ENCODE measurements around the gene ANAPC13. TPM values are rescaled to one million over a fixed set of nuclear protein-coding genes. Genes with fewer than 3 reads are reported as not detected.

The ANAPC13 gene
- total RNA-seq, 1 experiment from 2014 or later = 35.7 TPM

DNA sequence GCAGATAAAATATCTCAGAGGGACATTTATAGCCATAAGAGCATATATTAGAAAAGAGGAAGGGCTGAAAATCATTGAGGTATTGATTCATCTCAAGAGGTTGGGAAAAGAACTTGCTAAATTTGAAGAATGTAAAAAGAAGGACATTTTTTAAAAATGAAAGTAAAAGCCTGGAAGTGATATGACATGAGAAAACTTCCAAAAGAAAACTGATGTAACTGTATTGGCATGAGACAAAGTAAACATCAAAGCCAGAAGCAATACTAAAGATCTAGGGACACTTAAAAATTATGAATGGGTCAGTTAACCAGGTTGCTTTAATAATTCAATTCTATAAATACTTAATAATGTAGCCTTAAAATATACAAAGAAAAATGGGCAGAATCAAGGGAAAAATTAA is 32.0 kb upstream of the ANAPC13 start:
- Histone ChIP-seq H3K4me2 (ENCODE audit: low read length) (no peak overlapping the region), H3K79me2 (ENCODE audit: insufficient read depth, low read length) (no peaks in the 10 kb centered on the region; the same call in 1 of the 2 replicates), H3K9ac (ENCODE audit: low read length) (no peak overlapping the region), H3K4me3 (replicated peaks in 1 of 2; ENCODE audit: low read depth in 1 of 2, low read length in 2 of 2) (no peak overlapping the region), H3K9me3 (ENCODE audit: control insufficient read depth in 1 of 2, insufficient read depth in 1 of 2, low read depth in 1 of 2, low read length in 2 of 2) (no peaks in the 10 kb centered on the region), H3K27me3 (ENCODE audit: insufficient read depth, low read length) (no peaks in the 10 kb centered on the region), H3K4me1 (ENCODE audit: control insufficient read depth in 1 of 2, insufficient read depth in 2 of 2, low read length in 2 of 2) (no peaks in the 10 kb centered on the region), H3K27ac (ENCODE audit: low read depth, low read length) (no peak overlapping the region), H3K9me2 (ENCODE audit: insufficient read depth) (no peaks in the 10 kb centered on the region), H3K36me3 (ENCODE audit: control insufficient read depth in 1 of 2, insufficient read depth in 2 of 2, low read length in 2 of 2) (no peaks in the 10 kb centered on the region), H2AFZ (ENCODE audit: low read depth, low read length, poor library complexity, severe bottlenecking) (no peak overlapping the region), H4K20me1 (ENCODE audit: insufficient read depth) (no peaks in the 10 kb centered on the region)
- DNase-seq (ENCODE audit: low read depth, low spot score) (no peak), ATAC-seq (no peak)
- TF ChIP-seq CBX3 (IDR thresholded peaks at IDR 0.05; ENCODE audit: low read depth) (no peak), EZH2 (IDR thresholded peaks at IDR 0.05) (no peak), EZH2phosphoT487 (IDR thresholded peaks at IDR 0.05; ENCODE audit: borderline replicate concordance) (no peak), YY1 (IDR thresholded peaks at IDR 0.05; ENCODE audit: extremely low read depth, insufficient replicate concordance, low read depth, low read length) (no peak), SIN3A (IDR thresholded peaks at IDR 0.05; ENCODE audit: low read depth) (no peak), TCF7L2 (IDR thresholded peaks at IDR 0.05; ENCODE audit: borderline replicate concordance, extremely low read depth, insufficient read depth, insufficient read length) (no peak), ZNF274 (IDR thresholded peaks at IDR 0.05; ENCODE audit: low read depth, low read length) (no peak)
- TF ChIP-seq, protein P1, sequence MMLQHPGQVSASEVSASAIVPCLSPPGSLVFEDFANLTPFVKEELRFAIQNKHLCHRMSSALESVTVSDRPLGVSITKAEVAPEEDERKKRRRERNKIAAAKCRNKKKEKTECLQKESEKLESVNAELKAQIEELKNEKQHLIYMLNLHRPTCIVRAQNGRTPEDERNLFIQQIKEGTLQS (IDR thresholded peaks at IDR 0.05) = no peak
- POLR2A ChIA-PET = no interaction called here
- RAD21 ChIA-PET (ENCODE audit: low non-redundant PET in 1 of 2, low total read pairs in 2 of 2, uncharacterized antibody in 2 of 2, unreplicated experiment in 2 of 2) = no interaction called here
- no TSS peak for BruUV-seq (replicated peaks)
- intact Hi-C loops (cut with micrococcal nuclease) = no loop called here
- CTCF ChIA-PET = no interaction called here

DNA sequence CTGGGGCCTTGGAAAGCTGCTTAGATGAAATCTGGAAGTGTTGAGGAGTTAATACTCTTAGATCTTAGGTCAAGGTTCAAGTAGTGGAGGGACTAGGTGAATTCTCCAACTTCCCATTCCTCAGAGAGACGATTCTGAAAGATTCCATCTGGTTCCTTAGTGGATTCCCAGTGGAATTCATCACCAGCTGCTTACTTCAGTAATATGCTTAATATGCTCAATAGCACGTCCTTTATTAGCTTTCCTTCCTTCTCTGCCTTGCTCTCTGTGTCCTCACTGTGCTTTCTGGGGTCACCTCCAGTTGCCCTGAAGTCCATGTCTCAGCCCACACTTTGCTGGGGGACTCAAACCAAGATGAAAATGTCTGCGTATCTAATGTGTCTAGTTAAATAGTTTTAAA is 31.1 kb upstream of the ANAPC13 start:
- no peaks in the 10 kb centered on the region for H3K4me1 ChIP-seq (ENCODE audit: control insufficient read depth in 1 of 2, insufficient read depth in 2 of 2, low read length in 2 of 2)
- no peak for ATAC-seq

More for the DNA sequence above, 31.1 kb upstream of the ANAPC13 start:
- no TSS peak for BruUV-seq (replicated peaks)
- H3K4me3 ChIP-seq (replicated peaks in 1 of 2; ENCODE audit: low read depth in 1 of 2, low read length in 2 of 2) = no peak overlapping the region
- no peaks in the 10 kb centered on the region for H3K79me2 ChIP-seq (ENCODE audit: insufficient read depth, low read length)
- no peaks in the 10 kb centered on the region for H3K36me3 ChIP-seq (ENCODE audit: control insufficient read depth in 1 of 2, insufficient read depth in 2 of 2, low read length in 2 of 2)
- no peaks in the 10 kb centered on the region for H3K27me3 ChIP-seq (ENCODE audit: insufficient read depth, low read length)
- ChIA-PET RAD21 (ENCODE audit: low non-redundant PET in 1 of 2, low total read pairs in 2 of 2, uncharacterized antibody in 2 of 2, unreplicated experiment in 2 of 2) (no interaction called here), POLR2A (no interaction called here), CTCF (no interaction called here)
- H3K9me3 ChIP-seq (ENCODE audit: control insufficient read depth in 1 of 2, insufficient read depth in 1 of 2, low read depth in 1 of 2, low read length in 2 of 2) = no peaks in the 10 kb centered on the region
- TF ChIP-seq, protein P2, sequence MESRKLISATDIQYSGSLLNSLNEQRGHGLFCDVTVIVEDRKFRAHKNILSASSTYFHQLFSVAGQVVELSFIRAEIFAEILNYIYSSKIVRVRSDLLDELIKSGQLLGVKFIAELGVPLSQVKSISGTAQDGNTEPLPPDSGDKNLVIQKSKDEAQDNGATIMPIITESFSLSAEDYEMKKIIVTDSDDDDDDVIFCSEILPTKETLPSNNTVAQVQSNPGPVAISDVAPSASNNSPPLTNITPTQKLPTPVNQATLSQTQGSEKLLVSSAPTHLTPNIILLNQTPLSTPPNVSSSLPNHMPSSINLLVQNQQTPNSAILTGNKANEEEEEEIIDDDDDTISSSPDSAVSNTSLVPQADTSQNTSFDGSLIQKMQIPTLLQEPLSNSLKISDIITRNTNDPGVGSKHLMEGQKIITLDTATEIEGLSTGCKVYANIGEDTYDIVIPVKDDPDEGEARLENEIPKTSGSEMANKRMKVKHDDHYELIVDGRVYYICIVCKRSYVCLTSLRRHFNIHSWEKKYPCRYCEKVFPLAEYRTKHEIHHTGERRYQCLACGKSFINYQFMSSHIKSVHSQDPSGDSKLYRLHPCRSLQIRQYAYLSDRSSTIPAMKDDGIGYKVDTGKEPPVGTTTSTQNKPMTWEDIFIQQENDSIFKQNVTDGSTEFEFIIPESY (IDR thresholded peaks at IDR 0.05; ENCODE audit: extremely low read depth, insufficient replicate concordance, low read length) = no peak
- TF ChIP-seq, protein P3, sequence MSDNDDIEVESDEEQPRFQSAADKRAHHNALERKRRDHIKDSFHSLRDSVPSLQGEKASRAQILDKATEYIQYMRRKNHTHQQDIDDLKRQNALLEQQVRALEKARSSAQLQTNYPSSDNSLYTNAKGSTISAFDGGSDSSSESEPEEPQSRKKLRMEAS (IDR thresholded peaks at IDR 0.05) = no peak
- TF ChIP-seq, protein P1 (IDR thresholded peaks at IDR 0.05) = no peak
- TF ChIP-seq ELF1 (IDR thresholded peaks at IDR 0.05; ENCODE audit: borderline replicate concordance, low read depth) (no peak), YY1 (IDR thresholded peaks at IDR 0.05; ENCODE audit: extremely low read depth, insufficient replicate concordance, low read depth, low read length) (no peak), EGR1 (IDR thresholded peaks at IDR 0.05; ENCODE audit: low read depth) (no peak), RAD21 (IDR thresholded peaks at IDR 0.05; ENCODE audit: low read depth) (no peak), JUND (IDR thresholded peaks at IDR 0.05) (no peak)
- TF ChIP-seq, protein P4, sequence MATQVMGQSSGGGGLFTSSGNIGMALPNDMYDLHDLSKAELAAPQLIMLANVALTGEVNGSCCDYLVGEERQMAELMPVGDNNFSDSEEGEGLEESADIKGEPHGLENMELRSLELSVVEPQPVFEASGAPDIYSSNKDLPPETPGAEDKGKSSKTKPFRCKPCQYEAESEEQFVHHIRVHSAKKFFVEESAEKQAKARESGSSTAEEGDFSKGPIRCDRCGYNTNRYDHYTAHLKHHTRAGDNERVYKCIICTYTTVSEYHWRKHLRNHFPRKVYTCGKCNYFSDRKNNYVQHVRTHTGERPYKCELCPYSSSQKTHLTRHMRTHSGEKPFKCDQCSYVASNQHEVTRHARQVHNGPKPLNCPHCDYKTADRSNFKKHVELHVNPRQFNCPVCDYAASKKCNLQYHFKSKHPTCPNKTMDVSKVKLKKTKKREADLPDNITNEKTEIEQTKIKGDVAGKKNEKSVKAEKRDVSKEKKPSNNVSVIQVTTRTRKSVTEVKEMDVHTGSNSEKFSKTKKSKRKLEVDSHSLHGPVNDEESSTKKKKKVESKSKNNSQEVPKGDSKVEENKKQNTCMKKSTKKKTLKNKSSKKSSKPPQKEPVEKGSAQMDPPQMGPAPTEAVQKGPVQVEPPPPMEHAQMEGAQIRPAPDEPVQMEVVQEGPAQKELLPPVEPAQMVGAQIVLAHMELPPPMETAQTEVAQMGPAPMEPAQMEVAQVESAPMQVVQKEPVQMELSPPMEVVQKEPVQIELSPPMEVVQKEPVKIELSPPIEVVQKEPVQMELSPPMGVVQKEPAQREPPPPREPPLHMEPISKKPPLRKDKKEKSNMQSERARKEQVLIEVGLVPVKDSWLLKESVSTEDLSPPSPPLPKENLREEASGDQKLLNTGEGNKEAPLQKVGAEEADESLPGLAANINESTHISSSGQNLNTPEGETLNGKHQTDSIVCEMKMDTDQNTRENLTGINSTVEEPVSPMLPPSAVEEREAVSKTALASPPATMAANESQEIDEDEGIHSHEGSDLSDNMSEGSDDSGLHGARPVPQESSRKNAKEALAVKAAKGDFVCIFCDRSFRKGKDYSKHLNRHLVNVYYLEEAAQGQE (IDR thresholded peaks at IDR 0.05; ENCODE audit: low read depth) = no peak
- H2AFZ ChIP-seq (ENCODE audit: low read depth, low read length, poor library complexity, severe bottlenecking) = no peak overlapping the region
- H3K27ac ChIP-seq (ENCODE audit: low read depth, low read length) = no peak overlapping the region
- DNase-seq (ENCODE audit: low read depth, low spot score) = no peak
- no peaks in the 10 kb centered on the region for H3K9me2 ChIP-seq (ENCODE audit: insufficient read depth)
- H3K4me2 ChIP-seq (ENCODE audit: low read length) = no peak overlapping the region
- H3K9ac ChIP-seq (ENCODE audit: low read length) = no peak overlapping the region
- no peaks in the 10 kb centered on the region for H4K20me1 ChIP-seq (ENCODE audit: insufficient read depth)
- intact Hi-C loops (cut with micrococcal nuclease) = no loop called here

All from HCT116 (cell line).